ENCODE data around the gene DDX6. TPM values are rescaled to one million over a fixed set of nuclear protein-coding genes. Genes with fewer than 3 reads are reported as not detected.

DDX6 gene
- total RNA-seq, 4 donors from 2014 or later: 69.7 to 96.9 (median 84.6) TPM

DNA sequence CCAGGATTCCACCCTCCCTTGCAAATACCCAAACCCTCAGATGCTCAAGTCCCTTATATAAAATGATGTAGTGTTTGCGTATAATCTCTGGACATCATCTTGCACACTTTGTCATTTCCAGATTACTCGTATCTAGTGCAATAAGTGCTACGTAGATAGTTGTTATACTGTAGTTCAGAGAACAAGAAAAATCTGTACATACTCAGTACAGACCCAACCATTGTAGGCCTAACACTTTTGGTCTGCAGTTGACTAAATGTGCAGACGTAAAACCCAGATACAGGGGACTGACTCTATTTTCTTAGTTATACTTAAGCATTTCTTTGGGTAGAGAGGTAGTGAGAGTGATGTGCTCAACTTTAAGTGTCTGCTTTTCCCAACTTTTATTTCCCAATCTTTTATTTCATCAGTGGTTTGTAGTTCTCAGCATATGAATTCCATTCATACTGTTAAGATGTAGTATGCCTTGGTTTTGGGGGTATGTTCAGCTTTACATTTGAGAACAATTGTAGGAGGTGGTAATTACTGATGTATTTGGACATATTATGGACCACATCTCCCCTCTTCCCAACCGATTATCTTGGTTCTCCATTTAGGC, 43.9 kb downstream of the DDX6 start:
- Histone ChIP-seq H3K9me3 (no peaks in the 10 kb centered on the region), H3K27ac (no peak overlapping the region), H3K27me3 (no peaks in the 10 kb centered on the region), H3K4me1 (no peaks in the 10 kb centered on the region), H3K36me3 (peaks cover 0 to 39% (median 7%) of the 10 kb centered on the region in 3 donors), H3K4me3 (no peak overlapping the region)
- WGBS, 2 donors: 75 to 87% methylated on average over 5 of the region's 5 CpGs
- TF ChIP-seq CTCF (IDR thresholded peaks at IDR 0.05) (no peak), POLR2A (IDR thresholded peaks at IDR 0.05) (no peak)
- no peak for DNase-seq
- intact Hi-C loops (cut with DNase I): no loop called here

DNA sequence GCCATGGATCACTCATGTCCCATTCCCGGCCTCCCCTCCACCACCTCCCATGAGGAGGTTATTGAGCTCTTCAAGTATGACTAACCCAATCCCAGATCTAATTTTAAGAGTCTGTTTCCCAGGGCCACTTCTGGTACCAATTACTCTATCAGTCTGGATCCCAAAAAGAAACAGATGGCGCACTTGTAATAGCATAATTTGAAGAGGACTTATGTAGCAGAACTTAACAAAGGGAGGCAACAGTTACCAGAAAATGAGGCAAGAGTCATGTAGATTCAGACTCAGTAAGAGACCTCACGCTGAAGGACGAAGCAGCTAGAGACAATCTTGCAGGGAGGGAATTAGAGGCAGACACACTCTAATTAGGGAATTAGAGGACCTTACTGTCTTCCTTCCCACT, 46.9 kb downstream of the DDX6 start:
- no peak for DNase-seq
- Histone ChIP-seq H3K27ac (no peak overlapping the region), H3K27me3 (no peaks in the 10 kb centered on the region), H3K4me1 (no peaks in the 10 kb centered on the region), H3K4me3 (no peak overlapping the region), H3K9me3 (no peaks in the 10 kb centered on the region), H3K36me3 (peaks cover 0 to 11% (median 0%) of the 10 kb centered on the region in 3 donors)
- no peak for TF ChIP-seq POLR2A (IDR thresholded peaks at IDR 0.05)
- no peak for TF ChIP-seq CTCF (IDR thresholded peaks at IDR 0.05)
- intact Hi-C loops (cut with DNase I): no loop called here
- WGBS, 2 donors: 87 to 94% methylated on average over 4 of the region's 4 CpGs

DNA sequence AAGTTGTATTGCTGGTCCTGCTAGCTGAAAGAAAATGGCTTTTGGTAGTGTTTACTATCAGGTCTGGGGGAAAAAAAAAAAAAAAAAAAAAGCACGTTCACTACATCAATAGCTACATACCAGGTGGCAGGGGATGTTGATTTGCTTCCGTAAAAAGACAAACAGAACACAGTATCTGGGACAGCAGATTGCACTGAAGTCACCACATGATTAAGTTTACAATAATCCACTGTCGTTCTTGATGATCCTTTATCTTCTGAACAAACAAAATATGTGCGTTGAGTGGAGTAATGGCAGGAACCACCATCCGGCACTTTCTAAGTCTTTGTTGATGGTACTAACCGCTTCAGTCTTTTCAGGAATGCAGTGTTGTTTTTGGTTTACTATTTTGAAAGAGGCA, 48.7 kb downstream of the DDX6 start:
- Histone ChIP-seq H3K4me3 (no peak overlapping the region), H3K27me3 (no peaks in the 10 kb centered on the region), H3K9me3 (no peaks in the 10 kb centered on the region), H3K36me3 (no peaks in the 10 kb centered on the region), H3K4me1 (no peaks in the 10 kb centered on the region), H3K27ac (no peak overlapping the region)
- 77 to 93% methylated on average over 6 of the region's 6 CpGs for WGBS, 2 donors
- intact Hi-C loops (cut with DNase I): no loop called here
- TF ChIP-seq CTCF (IDR thresholded peaks at IDR 0.05): no peak
- TF ChIP-seq POLR2A (IDR thresholded peaks at IDR 0.05): no peak
- no peak for DNase-seq

GRCh38 chr11:118740892-118741291, 50.1 kb downstream of the DDX6 start:
- no peaks in the 10 kb centered on the region for H3K9me3 ChIP-seq
- no peak for DNase-seq
- no peak overlapping the region for H3K4me3 ChIP-seq
- no peaks in the 10 kb centered on the region for H3K27me3 ChIP-seq
- H3K4me1 ChIP-seq: no peaks in the 10 kb centered on the region
- intact Hi-C loops (cut with DNase I): no loop called here
- 20 to 56% methylated on average over 1 of the region's 1 CpG for WGBS, 2 donors
- TF ChIP-seq POLR2A (IDR thresholded peaks at IDR 0.05) (no peak), CTCF (IDR thresholded peaks at IDR 0.05) (no peak)
- H3K36me3 ChIP-seq: no peaks in the 10 kb centered on the region
- H3K27ac ChIP-seq: no peak overlapping the region

GRCh38 chr11:118735203-118735602, 55.8 kb downstream of the DDX6 start:
- DNase-seq: no peak
- 58 to 93% methylated on average over 2 of the region's 2 CpGs for WGBS, 2 donors

More at GRCh38 chr11:118735203-118735602, 55.8 kb downstream of the DDX6 start:
- intact Hi-C loops (cut with DNase I): no loop called here
- Histone ChIP-seq H3K4me1 (no peaks in the 10 kb centered on the region), H3K36me3 (no peaks in the 10 kb centered on the region), H3K27me3 (peaks cover 0 to 11% (median 0%) of the 10 kb centered on the region in 4 donors), H3K27ac (no peak overlapping the region), H3K9me3 (no peaks in the 10 kb centered on the region), H3K4me3 (no peak overlapping the region)
- no peak for TF ChIP-seq CTCF (IDR thresholded peaks at IDR 0.05)
- TF ChIP-seq POLR2A (IDR thresholded peaks at IDR 0.05): no peak

All from esophagus squamous epithelium (tissue), 5 donors.